Activated T-cell treated with anti-CD3 and anti-CD28 coated beads, Interleukin-2, amount 50 U/mL, for 72 hours (primary cell): ENCODE data around the gene ZNF79. TPM values are rescaled to one million over a fixed set of nuclear protein-coding genes. Genes with fewer than 3 reads are reported as not detected.
A peak's percentile ranks its signal among the peaks of the same experiment; 100 is the strongest.
"Not testable (repeated sequence)": the region's sequence is repeated elsewhere in the genome, so short reads cannot be mapped to it uniquely, and the experiment has no call there.

Experiments
- ATAC-seq, 2 donors: fragments of 150-1000 bp; cut with Tn5 transposase; replicated peaks in 1 of 2; 2 replicates each; pipeline ENCODE4 v1.10.0; 2021; ENCODE audit warnings: moderate library complexity in 2 of 2, mild to moderate bottlenecking in 1 of 2
- DNase-seq, 2 donors: peaks; one replicate each; pipeline ENCODE4 v3.0.0; 2021 to 2022; ENCODE audit warnings: mixed read lengths in 1 of 2
- H3K27ac Mint-ChIP-seq: one replicate; pipeline ENCODE4 v1.8.0; 2022; ENCODE audit warnings: mild to moderate bottlenecking, moderate library complexity, mixed read lengths
- H3K27me3 Mint-ChIP-seq: one replicate; pipeline ENCODE4 v1.8.0; 2022; ENCODE audit warnings: low read depth, mixed read lengths
- H3K36me3 Mint-ChIP-seq, 2 donors: one replicate each; pipeline ENCODE4 v1.8.0; 2022; ENCODE audit warnings: mixed read lengths in 2 of 2, mild to moderate bottlenecking in 1 of 2; ENCODE audit not compliant: insufficient read depth in 2 of 2
- H3K4me1 Mint-ChIP-seq: one replicate; pipeline ENCODE4 v1.8.0; 2022; ENCODE audit warnings: low read depth, mixed read lengths
- H3K4me3 Mint-ChIP-seq, 2 donors: one replicate each; pipeline ENCODE4 v1.8.0; 2022; ENCODE audit warnings: mild to moderate bottlenecking in 2 of 2, mixed read lengths in 2 of 2, moderate library complexity in 2 of 2
- H3K9me3 Mint-ChIP-seq, 2 donors: one replicate each; pipeline ENCODE4 v1.8.0; 2022; ENCODE audit warnings: mixed read lengths in 2 of 2
- total RNA-seq, 2 donors: library from RNA; stranded (reverse); gene quantifications; one replicate each; pipeline ENCODE4 v1.2.3, GENCODE V29; 2022

The ZNF79 gene
- total RNA-seq, 2 donors from 2014 or later = 10.4 to 16.1 TPM

GRCh38 chr9:127455324-127455992 is 31.3 kb downstream of the ZNF79 start:
- DNase-seq (peak in 1 of 2 donors; percentile 48), ATAC-seq (no peak)
- H3K4me3 Mint-ChIP-seq = no peak overlapping the region
- peaks cover 2% of the 10 kb centered on the region for H3K4me1 Mint-ChIP-seq
- no peaks in the 10 kb centered on the region for H3K27me3 Mint-ChIP-seq
- H3K27ac Mint-ChIP-seq = no peak overlapping the region
- no peaks in the 10 kb centered on the region for H3K9me3 Mint-ChIP-seq
- H3K36me3 Mint-ChIP-seq = peaks cover 4 to 15% of the 10 kb centered on the region in 2 donors

- Mint-ChIP-seq H3K36me3 (peaks cover 2 to 15% of the 10 kb centered on the region in 2 donors), H3K9me3 (no peaks in the 10 kb centered on the region), H3K27me3 (no peaks in the 10 kb centered on the region), H3K4me1 (no peaks in the 10 kb centered on the region), H3K4me3 (no peak overlapping the region), H3K27ac (no peak overlapping the region)
- ATAC-seq (no peak), DNase-seq (no peak)
These were observed 33.2 kb downstream of the ZNF79 start for GRCh38 chr9:127457191-127457878.

GRCh38 chr9:127458921-127459320 is 34.7 kb downstream of the ZNF79 start:
- Mint-ChIP-seq H3K9me3 (no peaks in the 10 kb centered on the region), H3K27ac (no peak overlapping the region), H3K27me3 (no peaks in the 10 kb centered on the region), H3K36me3 (peaks cover 2 to 16% of the 10 kb centered on the region in 2 donors), H3K4me1 (no peaks in the 10 kb centered on the region), H3K4me3 (no peak overlapping the region)
- DNase-seq (no peak), ATAC-seq (no peak)

- Mint-ChIP-seq H3K27ac (no peak overlapping the region), H3K9me3 (no peaks in the 10 kb centered on the region), H3K4me1 (no peaks in the 10 kb centered on the region), H3K27me3 (no peaks in the 10 kb centered on the region), H3K36me3 (peaks cover 4 to 15% of the 10 kb centered on the region in 2 donors), H3K4me3 (no peak overlapping the region)
- no peak for ATAC-seq
- DNase-seq = no peak
These were observed 39.2 kb downstream of the ZNF79 start for GRCh38 chr9:127463382-127463781.

- H3K27me3 Mint-ChIP-seq = no peaks in the 10 kb centered on the region
- no peak overlapping the region for H3K4me3 Mint-ChIP-seq
- H3K36me3 Mint-ChIP-seq = peaks cover 4 to 18% of the 10 kb centered on the region in 2 donors
- no peaks in the 10 kb centered on the region for H3K9me3 Mint-ChIP-seq
- DNase-seq = no peak
- ATAC-seq = no peak
- no peaks in the 10 kb centered on the region for H3K4me1 Mint-ChIP-seq
- H3K27ac Mint-ChIP-seq = no peak overlapping the region
These were observed 39.7 kb downstream of the ZNF79 start for GRCh38 chr9:127463911-127464310.

GRCh38 chr9:127466407-127466917 is 42.3 kb downstream of the ZNF79 start:
- H3K27ac Mint-ChIP-seq, H3K27me3 Mint-ChIP-seq, DNase-seq, H3K9me3 Mint-ChIP-seq, ATAC-seq, H3K4me1 Mint-ChIP-seq, H3K4me3 Mint-ChIP-seq: not testable (repeated sequence)
- H3K36me3 Mint-ChIP-seq = peaks cover 4 to 23% of the 10 kb centered on the region in 2 donors

- H3K36me3 Mint-ChIP-seq = peaks cover 4 to 20% of the 10 kb centered on the region in 2 donors
- no peak overlapping the region for H3K4me3 Mint-ChIP-seq
These were observed 43.4 kb downstream of the ZNF79 start for GRCh38 chr9:127467621-127468020.

GRCh38 chr9:127470662-127471061 is 46.5 kb downstream of the ZNF79 start:
- no peak for ATAC-seq
- H3K9me3 Mint-ChIP-seq = no peaks in the 10 kb centered on the region
- DNase-seq = no peak
- no peak overlapping the region for H3K4me3 Mint-ChIP-seq
- H3K27ac Mint-ChIP-seq = no peak overlapping the region
- no peaks in the 10 kb centered on the region for H3K27me3 Mint-ChIP-seq
- H3K36me3 Mint-ChIP-seq = peaks cover 4 to 20% of the 10 kb centered on the region in 2 donors
- no peaks in the 10 kb centered on the region for H3K4me1 Mint-ChIP-seq

More at GRCh38 chr9:127467621-127468020, 43.4 kb downstream of the ZNF79 start:
- no peak for DNase-seq
- no peaks in the 10 kb centered on the region for H3K9me3 Mint-ChIP-seq
- ATAC-seq = no peak
- no peaks in the 10 kb centered on the region for H3K27me3 Mint-ChIP-seq
- no peak overlapping the region for H3K27ac Mint-ChIP-seq
- no peaks in the 10 kb centered on the region for H3K4me1 Mint-ChIP-seq

GRCh38 chr9:127473501-127473900 is 49.3 kb downstream of the ZNF79 start:
- DNase-seq = no peak
- Mint-ChIP-seq H3K4me3 (no peak overlapping the region), H3K36me3 (peaks cover 0 to 14% of the 10 kb centered on the region in 2 donors), H3K27me3 (no peaks in the 10 kb centered on the region), H3K9me3 (no peaks in the 10 kb centered on the region), H3K4me1 (no peaks in the 10 kb centered on the region), H3K27ac (no peak overlapping the region)
- ATAC-seq = no peak

GRCh38 chr9:127473932-127474331 is 49.8 kb downstream of the ZNF79 start:
- peaks cover 0 to 12% of the 10 kb centered on the region in 2 donors for H3K36me3 Mint-ChIP-seq
- no peak overlapping the region for H3K4me3 Mint-ChIP-seq
- no peaks in the 10 kb centered on the region for H3K9me3 Mint-ChIP-seq
- no peaks in the 10 kb centered on the region for H3K27me3 Mint-ChIP-seq
- no peak for DNase-seq
- H3K27ac Mint-ChIP-seq = no peak overlapping the region
- H3K4me1 Mint-ChIP-seq = no peaks in the 10 kb centered on the region
- no peak for ATAC-seq

- no peak overlapping the region for H3K27ac Mint-ChIP-seq
- H3K36me3 Mint-ChIP-seq = peaks cover 0 to 7% of the 10 kb centered on the region in 2 donors
These were observed 50.4 kb downstream of the ZNF79 start for GRCh38 chr9:127474592-127474991.

GRCh38 chr9:127479507-127480081 is 55.4 kb downstream of the ZNF79 start:
- Mint-ChIP-seq H3K4me1 (no peaks in the 10 kb centered on the region), H3K9me3 (no peaks in the 10 kb centered on the region), H3K36me3 (peaks cover 5 to 8% of the 10 kb centered on the region in 2 donors), H3K27ac (no peak overlapping the region), H3K27me3 (no peaks in the 10 kb centered on the region), H3K4me3 (no peak overlapping the region)
- ATAC-seq (no peak), DNase-seq (no peak)

More at GRCh38 chr9:127474592-127474991, 50.4 kb downstream of the ZNF79 start:
- no peaks in the 10 kb centered on the region for H3K4me1 Mint-ChIP-seq
- no peak overlapping the region for H3K4me3 Mint-ChIP-seq
- no peaks in the 10 kb centered on the region for H3K9me3 Mint-ChIP-seq
- DNase-seq (no peak), ATAC-seq (no peak)
- H3K27me3 Mint-ChIP-seq = no peaks in the 10 kb centered on the region

GRCh38 chr9:127482662-127483061 is 58.5 kb downstream of the ZNF79 start:
- DNase-seq (no peak), ATAC-seq (no peak)
- Mint-ChIP-seq H3K9me3 (no peaks in the 10 kb centered on the region), H3K27ac (no peak overlapping the region), H3K36me3 (peaks cover 5 to 10% of the 10 kb centered on the region in 2 donors), H3K4me1 (no peaks in the 10 kb centered on the region), H3K4me3 (no peak overlapping the region), H3K27me3 (no peaks in the 10 kb centered on the region)
